HL-60 (cell line): Measurements from ENCODE around the gene TDRD3.
A peak's percentile ranks its signal among the peaks of the same experiment; 100 is the strongest.

Experiments used
- DNase-seq, 2 experiments: peaks; one replicate each; pipeline ENCODE4 v3.0.0-alpha.2; 2010 to 2020; ENCODE audit warnings: low read depth in 1 of 2, low spot score in 1 of 2
- H3K27ac ChIP-seq: fragments of 250-450 bp; sonication (Bioruptor Pico); replicated peaks from 2 replicates; pipeline ENCODE4 v1.5.1; 2020; ENCODE audit warnings: mild to moderate bottlenecking, moderate library complexity
- H3K27me3 ChIP-seq: fragments of 250-450 bp; sonication (Bioruptor Pico); 2 replicates; pipeline ENCODE4 v1.5.1; 2021; ENCODE audit warnings: mild to moderate bottlenecking, moderate library complexity; ENCODE audit not compliant: insufficient read depth, poor library complexity, severe bottlenecking
- H3K4me3 ChIP-seq: replicated peaks from 2 replicates; pipeline ENCODE4 v1.5.1; 2011; ENCODE audit warnings: mild to moderate bottlenecking, control low read depth, low read length; ENCODE audit not compliant: insufficient read depth
- CTCF ChIP-seq: IDR thresholded peaks from one replicate; pipeline ENCODE4 v1.5.1; 2011; ENCODE audit warnings: low read length, control low read depth, inconsistent platforms; ENCODE audit not compliant: insufficient read depth
- GABPA ChIP-seq: IDR thresholded peaks from 2 replicates; pipeline ENCODE4 v1.6.1; 2012; ENCODE audit warnings: low read depth
- POLR2AphosphoS5 ChIP-seq: IDR thresholded peaks from 2 replicates; pipeline ENCODE4 v1.6.1; 2012; ENCODE audit warnings: low read depth
- REST ChIP-seq: IDR thresholded peaks from 2 replicates; pipeline ENCODE4 v1.6.1; 2012; ENCODE audit warnings: low read depth; ENCODE audit not compliant: insufficient replicate concordance
- SPI1 ChIP-seq: IDR thresholded peaks from 2 replicates; pipeline ENCODE4 v1.6.1; 2012; ENCODE audit warnings: low read depth, mild to moderate bottlenecking, borderline replicate concordance

Gene TDRD3

GRCh38 chr13:60395971-60396782 is 843 bp upstream of the TDRD3 start:
- Histone ChIP-seq H3K27me3 (no peaks in the 10 kb centered on the region), H3K27ac (peak overlapping the region; percentile 96), H3K4me3 (peak overlapping the region; percentile 74)
- peak; percentile 75 to 97 for DNase-seq
- TF ChIP-seq POLR2AphosphoS5 (peak; percentile 94), GABPA (peak; percentile 71), SPI1 (no peak), CTCF (no peak), REST (peak; percentile 45)

- DNase-seq: peak in 1 of 2 experiments; percentile 79
- H3K27me3 ChIP-seq: no peaks in the 10 kb centered on the region
- peak overlapping the region; percentile 83 for H3K27ac ChIP-seq
- peak overlapping the region; percentile 74 for H3K4me3 ChIP-seq
- 0 out of 2 replicates have a peak, but pooled peaks have one; percentile 50 for TF ChIP-seq POLR2AphosphoS5
- TF ChIP-seq REST: peak; percentile 38
- TF ChIP-seq CTCF: no peak
Measured at GRCh38 chr13:60397704-60398378, 821 bp downstream of the TDRD3 start.

- Histone ChIP-seq H3K4me3 (peak overlapping the region; percentile 74), H3K27ac (peak overlapping the region; percentile 83), H3K27me3 (no peaks in the 10 kb centered on the region)
- TF ChIP-seq GABPA (no peak), POLR2AphosphoS5 (no peak), REST (no peak), SPI1 (no peak), CTCF (no peak)
- no peak for DNase-seq
Measured at GRCh38 chr13:60398379-60398891, 1.4 kb downstream of the TDRD3 start.
